Neural cell (in vitro differentiated cells): Measurements from ENCODE around the gene CHD8. TPM values are rescaled to one million over a fixed set of nuclear protein-coding genes. Genes with fewer than 3 reads are reported as not detected.

Experiments used
- H2AFZ ChIP-seq: fragments of 200-600, 300-800 bp; sonication (generic), shearing (Covaris generic); 2 replicates; pipeline ENCODE4 v1.6.0; 2014; ENCODE audit warnings: low read depth, mild to moderate bottlenecking, antibody characterized with exemption, low read length, moderate library complexity
- H3F3A ChIP-seq: fragments of 200-600 bp; shearing (Covaris generic); 2 replicates; pipeline ENCODE4 v1.6.1; 2016; ENCODE audit warnings: mild to moderate bottlenecking, moderate library complexity, mixed read lengths, antibody characterized with exemption, low read length; ENCODE audit not compliant: insufficient read depth, poor library complexity, severe bottlenecking
- H3K27ac ChIP-seq: fragments of 200-600, 300-800 bp; sonication (generic), shearing (Covaris generic); 2 replicates; pipeline ENCODE4 v1.5.1; 2014; ENCODE audit warnings: mild to moderate bottlenecking, low read length, moderate library complexity
- H3K27me3 ChIP-seq: fragments of 300-800, 200-600 bp; sonication (generic), shearing (Covaris generic); 2 replicates; pipeline ENCODE4 v1.6.0; 2014; ENCODE audit warnings: mild to moderate bottlenecking, low read depth, low read length, moderate library complexity; ENCODE audit not compliant: insufficient read depth
- H3K36me3 ChIP-seq: fragments of 300-800, 200-600 bp; sonication (generic), shearing (Covaris generic); 2 replicates; pipeline ENCODE4 v1.5.1; 2014; ENCODE audit warnings: mild to moderate bottlenecking, antibody characterized with exemption, low read length, moderate library complexity; ENCODE audit not compliant: insufficient read depth
- H3K4me2 ChIP-seq: fragments of 300-800, 200-600 bp; sonication (generic), shearing (Covaris generic); 2 replicates; pipeline ENCODE4 v1.6.0; 2014; ENCODE audit warnings: mild to moderate bottlenecking, low read length
- H3K4me3 ChIP-seq: fragments of 300-800, 200-600 bp; sonication (generic), shearing (Covaris generic); 2 replicates; pipeline ENCODE4 v1.5.1; 2014; ENCODE audit warnings: mild to moderate bottlenecking, low read length, moderate library complexity
- H3K79me2 ChIP-seq: fragments of 200-600 bp; shearing (Covaris generic); replicated peaks from 2 replicates; pipeline ENCODE4 v1.6.0; 2014; ENCODE audit warnings: mild to moderate bottlenecking, low read length, moderate library complexity; ENCODE audit not compliant: insufficient read depth
- H3K9ac ChIP-seq: fragments of 300-800, 200-600 bp; sonication (generic), shearing (Covaris generic); 2 replicates; pipeline ENCODE4 v1.6.1; 2016; ENCODE audit warnings: mild to moderate bottlenecking, low read length, mixed read lengths
- H3K9me2 ChIP-seq: fragments of 200-600 bp; shearing (Covaris generic); 2 replicates; pipeline ENCODE4 v1.6.1; 2016; ENCODE audit warnings: mild to moderate bottlenecking, low read length, mixed read lengths; ENCODE audit not compliant: insufficient read depth
- H3K9me3 ChIP-seq: fragments of 200-600, 300-800 bp; sonication (generic), shearing (Covaris generic); 2 replicates; pipeline ENCODE4 v1.6.1; 2016; ENCODE audit warnings: mild to moderate bottlenecking, mixed run types, low read length, moderate library complexity, mixed read lengths
- H4K20me1 ChIP-seq: fragments of 200-600 bp; shearing (Covaris generic); 2 replicates; pipeline ENCODE4 v1.6.1; 2016; ENCODE audit warnings: mild to moderate bottlenecking, mixed run types; ENCODE audit not compliant: insufficient read depth
- CTCF ChIP-seq: fragments of 450-650 bp; IDR thresholded peaks from 2 replicates; pipeline ENCODE4 v1.5.1; 2014; ENCODE audit warnings: antibody characterized with exemption, mild to moderate bottlenecking, moderate library complexity; ENCODE audit not compliant: poor library complexity, severe bottlenecking
- EP300 ChIP-seq: fragments of 450-650 bp; conservative IDR thresholded peaks from 2 replicates; pipeline ENCODE4 v1.6.1; 2014; ENCODE audit warnings: antibody characterized with exemption, mild to moderate bottlenecking, moderate library complexity; ENCODE audit not compliant: poor library complexity, severe bottlenecking
- EZH2 ChIP-seq: fragments of 200-600, 300-800 bp; shearing (Covaris generic), sonication (generic); IDR thresholded peaks from 2 replicates; pipeline ENCODE4 v1.6.1; 2014; ENCODE audit warnings: antibody characterized with exemption, low read length, borderline replicate concordance, mild to moderate bottlenecking; ENCODE audit not compliant: insufficient read depth, poor library complexity, severe bottlenecking
- MXI1 ChIP-seq: fragments of 450-650 bp; conservative IDR thresholded peaks from 2 replicates; pipeline ENCODE4 v1.6.1; 2014; ENCODE audit warnings: antibody characterized with exemption, mild to moderate bottlenecking; ENCODE audit not compliant: poor library complexity, severe bottlenecking
- POLR2AphosphoS5 ChIP-seq: IDR thresholded peaks from 2 replicates; pipeline ENCODE4 v1.6.1; 2012
- RAD21 ChIP-seq: fragments of 450-650 bp; conservative IDR thresholded peaks from 2 replicates; pipeline ENCODE4 v1.6.1; 2014; ENCODE audit warnings: antibody characterized with exemption, mild to moderate bottlenecking, moderate library complexity
- REST ChIP-seq: IDR thresholded peaks from 2 replicates; pipeline ENCODE4 v1.6.1; 2012; ENCODE audit warnings: borderline replicate concordance
- SMC3 ChIP-seq: fragments of 450-650 bp; conservative IDR thresholded peaks from 2 replicates; pipeline ENCODE4 v1.6.1; 2014; ENCODE audit warnings: antibody characterized with exemption, mild to moderate bottlenecking, moderate library complexity; ENCODE audit not compliant: poor library complexity
- TAF1 ChIP-seq: IDR thresholded peaks from 2 replicates; pipeline ENCODE4 v1.6.1; 2012; ENCODE audit warnings: low read depth
- polyA plus RNA-seq: library from polyadenylated mRNA; depleted of rRNA; stranded (reverse); fragments of >200 nt; gene quantifications from 2 replicates; pipeline ENCODE4 v1.2.3, GENCODE V29; 2014

The CHD8 gene
- polyA plus RNA-seq, 1 donor from 2014 or later: 44.1 TPM

DNA sequence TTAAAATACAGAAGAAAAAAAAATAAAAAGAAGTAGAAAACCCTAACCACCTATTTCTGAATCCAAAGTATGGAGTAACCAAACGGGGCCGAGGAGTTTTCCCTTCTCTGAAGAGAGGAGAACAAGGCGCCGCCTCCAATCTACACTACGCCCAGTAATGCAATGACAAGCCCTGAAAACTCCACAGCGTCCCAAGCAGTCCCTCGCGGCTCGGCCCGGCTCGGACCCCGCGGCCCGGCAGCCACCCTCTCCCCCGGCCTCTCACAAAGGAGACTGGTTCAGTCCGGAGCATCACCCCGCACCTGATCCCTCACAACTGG is 371 bp downstream of the CHD8 start:
- Histone ChIP-seq H3K27ac (peak overlapping the region; percentile 87), H3K9me3 (no peaks in the 10 kb centered on the region), H3K9me2 (no peaks in the 10 kb centered on the region), H4K20me1 (no peaks in the 10 kb centered on the region), H3K9ac (peak overlapping the region; percentile 80), H3K4me2 (peak overlapping the region; percentile 79), H2AFZ (peak overlapping the region; percentile 48), H3K79me2 (peaks cover 41% of the 10 kb centered on the region), H3F3A (no peaks in the 10 kb centered on the region), H3K4me3 (peak overlapping the region; percentile 88), H3K27me3 (no peaks in the 10 kb centered on the region), H3K36me3 (no peaks in the 10 kb centered on the region)
- TF ChIP-seq CTCF (no peak), POLR2AphosphoS5 (no peak), EZH2 (no peak), REST (no peak), RAD21 (no peak), TAF1 (no peak), MXI1 (no peak), EP300 (no peak), SMC3 (no peak)

DNA sequence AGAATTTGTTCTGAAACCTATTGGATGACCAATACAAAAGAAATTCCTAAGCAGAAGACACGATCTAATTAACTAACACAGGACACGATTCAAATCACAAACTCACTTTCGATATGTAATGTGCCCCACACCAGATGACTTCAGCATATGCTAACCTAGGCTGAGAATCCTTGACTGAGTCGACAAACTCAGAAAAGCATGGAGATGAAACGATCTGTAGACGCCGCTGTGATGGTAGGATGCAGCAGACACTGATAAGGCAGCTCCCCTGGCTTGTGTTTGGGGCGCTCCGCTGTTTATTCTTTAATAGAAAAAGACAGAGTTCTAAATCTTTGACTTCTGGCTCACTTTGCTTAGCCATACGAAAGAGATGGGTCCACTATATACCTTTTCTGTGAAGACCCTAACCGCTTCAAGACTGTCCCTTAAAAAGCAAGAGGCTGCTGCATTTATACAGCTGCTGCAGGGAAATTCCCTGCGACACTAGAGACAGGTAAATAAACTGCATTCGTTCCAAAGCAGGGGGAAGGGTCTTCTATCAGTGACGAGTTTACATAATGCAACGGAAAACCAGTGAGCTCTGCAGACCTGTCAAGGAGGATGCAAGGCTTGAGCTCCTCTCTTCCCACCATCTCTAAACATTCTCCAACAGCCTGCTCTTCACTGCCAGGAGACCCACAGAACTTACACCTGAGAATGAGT is 929 bp downstream of the CHD8 start:
- H3K4me2 ChIP-seq: peak overlapping the region; percentile 79
- no peaks in the 10 kb centered on the region for H3K9me2 ChIP-seq
- peak overlapping the region; percentile 80 for H3K9ac ChIP-seq
- no peaks in the 10 kb centered on the region for H3K27me3 ChIP-seq
- H2AFZ ChIP-seq: no peak overlapping the region
- no peak for TF ChIP-seq POLR2AphosphoS5
- TF ChIP-seq CTCF: peak; percentile 44
- H4K20me1 ChIP-seq: no peaks in the 10 kb centered on the region
- no peaks in the 10 kb centered on the region for H3K36me3 ChIP-seq
- H3K79me2 ChIP-seq: peaks cover 47% of the 10 kb centered on the region
- no peaks in the 10 kb centered on the region for H3F3A ChIP-seq
- no peaks in the 10 kb centered on the region for H3K9me3 ChIP-seq
- peak overlapping the region; percentile 87 for H3K27ac ChIP-seq
- peak overlapping the region; percentile 88 for H3K4me3 ChIP-seq
